Kidney epithelial cell (primary cell): Measurements from ENCODE around the gene TASP1. TPM values are rescaled to one million over a fixed set of nuclear protein-coding genes. Genes with fewer than 3 reads are reported as not detected.

Source experiments
- DNase-seq: peaks from one replicate; pipeline ENCODE4 v3.0.0-alpha.2; 2010; ENCODE audit warnings: low read depth
- H3K27me3 ChIP-seq: 2 replicates; pipeline ENCODE4 v1.6.0; 2011; ENCODE audit warnings: low read length; ENCODE audit not compliant: control insufficient read depth, insufficient read depth
- H3K36me3 ChIP-seq: 2 replicates; pipeline ENCODE4 v1.5.1; 2011; ENCODE audit warnings: low read length; ENCODE audit not compliant: control insufficient read depth, insufficient read depth
- H3K4me3 ChIP-seq: 2 replicates; pipeline ENCODE4 v1.5.1; 2011; ENCODE audit warnings: low read depth, mild to moderate bottlenecking, control low read depth, low read length
- total RNA-seq: library from RNA; depleted of rRNA; stranded (reverse); fragments of >200 nt; gene quantifications from 2 replicates; pipeline ENCODE4 v1.2.3, GENCODE V29; 2015
- TF ChIP-seq, protein P1 (sequence below): IDR thresholded peaks from 2 replicates; pipeline ENCODE4 v1.5.1; 2011; ENCODE audit warnings: mild to moderate bottlenecking, moderate library complexity, low read length, control low read depth, inconsistent platforms; ENCODE audit not compliant: insufficient read depth, poor library complexity, severe bottlenecking

The TASP1 gene
- total RNA-seq, 1 donor from 2014 or later: 10.6 TPM

DNA sequence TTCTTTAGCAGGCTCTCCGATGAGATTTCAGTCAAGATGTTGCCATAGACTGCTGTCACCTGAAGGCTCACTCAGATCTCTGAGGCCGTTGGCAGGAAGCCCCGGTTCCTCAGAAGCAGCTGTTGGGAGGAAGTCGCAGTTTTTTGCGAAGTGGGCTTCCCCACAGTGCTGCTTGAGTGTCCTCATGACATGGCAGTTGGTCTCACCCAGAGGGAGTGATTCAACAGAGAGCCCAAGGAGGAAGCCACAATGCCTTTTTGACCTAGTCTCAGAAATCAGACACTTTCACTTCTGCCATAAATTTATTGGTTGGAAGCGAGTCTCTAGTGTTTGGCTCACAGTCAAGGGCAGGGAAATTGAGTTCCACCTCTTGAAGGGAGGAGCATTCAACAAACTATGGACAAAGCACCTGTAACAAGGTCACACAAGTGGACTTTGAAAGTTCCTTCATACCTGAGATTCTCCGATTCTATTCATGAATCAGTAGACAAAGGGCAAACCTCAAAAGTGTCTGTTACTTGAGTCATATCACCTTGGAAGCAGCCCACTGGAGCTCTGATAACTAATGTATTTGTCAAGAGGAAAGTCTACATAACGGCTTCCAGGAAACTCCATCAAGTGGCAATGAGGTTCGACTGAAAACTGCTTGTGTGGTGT lies 208.3 kb downstream of the TASP1 start:
- DNase-seq: peak; percentile 72
- Histone ChIP-seq H3K27me3 (no peaks in the 10 kb centered on the region), H3K36me3 (no peaks in the 10 kb centered on the region), H3K4me3 (no peak overlapping the region)
- TF ChIP-seq, protein P1, sequence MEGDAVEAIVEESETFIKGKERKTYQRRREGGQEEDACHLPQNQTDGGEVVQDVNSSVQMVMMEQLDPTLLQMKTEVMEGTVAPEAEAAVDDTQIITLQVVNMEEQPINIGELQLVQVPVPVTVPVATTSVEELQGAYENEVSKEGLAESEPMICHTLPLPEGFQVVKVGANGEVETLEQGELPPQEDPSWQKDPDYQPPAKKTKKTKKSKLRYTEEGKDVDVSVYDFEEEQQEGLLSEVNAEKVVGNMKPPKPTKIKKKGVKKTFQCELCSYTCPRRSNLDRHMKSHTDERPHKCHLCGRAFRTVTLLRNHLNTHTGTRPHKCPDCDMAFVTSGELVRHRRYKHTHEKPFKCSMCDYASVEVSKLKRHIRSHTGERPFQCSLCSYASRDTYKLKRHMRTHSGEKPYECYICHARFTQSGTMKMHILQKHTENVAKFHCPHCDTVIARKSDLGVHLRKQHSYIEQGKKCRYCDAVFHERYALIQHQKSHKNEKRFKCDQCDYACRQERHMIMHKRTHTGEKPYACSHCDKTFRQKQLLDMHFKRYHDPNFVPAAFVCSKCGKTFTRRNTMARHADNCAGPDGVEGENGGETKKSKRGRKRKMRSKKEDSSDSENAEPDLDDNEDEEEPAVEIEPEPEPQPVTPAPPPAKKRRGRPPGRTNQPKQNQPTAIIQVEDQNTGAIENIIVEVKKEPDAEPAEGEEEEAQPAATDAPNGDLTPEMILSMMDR: no peak

- Histone ChIP-seq H3K4me3 (no peak overlapping the region), H3K36me3 (no peaks in the 10 kb centered on the region), H3K27me3 (no peaks in the 10 kb centered on the region)
- DNase-seq: no peak
- TF ChIP-seq, protein P1: no peak
Observed at GRCh38 chr20:13428684-13429083, 210.0 kb downstream of the TASP1 start.

DNA sequence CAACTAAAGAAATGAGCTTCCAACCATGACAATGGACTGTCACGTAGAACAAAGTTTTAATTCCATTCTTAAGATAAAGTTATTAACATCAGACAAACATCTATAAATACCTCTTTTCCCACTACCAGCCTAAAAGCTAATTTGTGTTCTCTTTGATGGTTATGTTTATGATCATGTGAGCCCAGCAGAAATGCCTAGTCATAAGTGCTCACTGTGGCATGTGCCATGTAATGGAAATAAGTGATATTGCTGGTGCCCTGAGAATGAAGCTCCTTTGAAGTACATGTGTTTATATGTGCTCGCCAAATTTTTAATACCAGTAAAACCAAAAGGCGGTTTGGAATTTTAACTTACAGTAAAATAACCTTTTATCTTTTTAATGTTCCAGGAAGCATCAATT lies 211.9 kb downstream of the TASP1 start:
- no peaks in the 10 kb centered on the region for H3K36me3 ChIP-seq
- H3K27me3 ChIP-seq: no peaks in the 10 kb centered on the region
- TF ChIP-seq, protein P1: no peak
- H3K4me3 ChIP-seq: no peak overlapping the region
- no peak for DNase-seq

GRCh38 chr20:13425381-13426135 lies 213.2 kb downstream of the TASP1 start:
- H3K27me3 ChIP-seq: no peaks in the 10 kb centered on the region
- H3K36me3 ChIP-seq: no peaks in the 10 kb centered on the region
- H3K4me3 ChIP-seq: no peak overlapping the region
- TF ChIP-seq, protein P1: no peak
- no peak for DNase-seq

- DNase-seq: no peak
- Histone ChIP-seq H3K27me3 (no peaks in the 10 kb centered on the region), H3K36me3 (no peaks in the 10 kb centered on the region), H3K4me3 (no peak overlapping the region)
- TF ChIP-seq, protein P1: no peak
Observed at GRCh38 chr20:13424174-13424833, 214.4 kb downstream of the TASP1 start.
